Osteoblast (primary cell): Measurements from ENCODE around the gene MTOR. TPM values are rescaled to one million over a fixed set of nuclear protein-coding genes. Genes with fewer than 3 reads are reported as not detected.
A peak's percentile ranks its signal among the peaks of the same experiment; 100 is the strongest.

Source experiments
- DNase-seq: peaks from one replicate; pipeline ENCODE4 v3.0.0; 2011; ENCODE audit warnings: low spot score, mixed read lengths; ENCODE audit not compliant: insufficient read length; ENCODE audit errors: missing footprints
- H2AFZ ChIP-seq: 2 replicates; pipeline ENCODE4 v1.6.0; 2011; ENCODE audit warnings: mild to moderate bottlenecking, low read length
- H3K27ac ChIP-seq: 2 replicates; pipeline ENCODE4 v1.5.1; 2011; ENCODE audit warnings: mild to moderate bottlenecking, low read depth, low read length, moderate library complexity
- H3K27me3 ChIP-seq: 2 replicates; pipeline ENCODE4 v1.6.0; 2012; ENCODE audit warnings: mild to moderate bottlenecking, control low read depth, inconsistent platforms, low read length, moderate library complexity; ENCODE audit not compliant: insufficient read depth
- H3K36me3 ChIP-seq: 2 replicates; pipeline ENCODE4 v1.5.1; 2011; ENCODE audit warnings: mild to moderate bottlenecking, low read length, control low read depth, moderate library complexity; ENCODE audit not compliant: insufficient read depth
- H3K4me1 ChIP-seq: 2 replicates; pipeline ENCODE4 v1.5.1; 2011; ENCODE audit warnings: mild to moderate bottlenecking, low read length, control low read depth, moderate library complexity; ENCODE audit not compliant: insufficient read depth
- H3K4me2 ChIP-seq: 2 replicates; pipeline ENCODE4 v1.6.0; 2011; ENCODE audit warnings: mild to moderate bottlenecking, low read length; ENCODE audit not compliant: insufficient read depth
- H3K4me3 ChIP-seq: fragments of 200-600 bp; sonication (generic); 3 replicates; pipeline ENCODE4 v1.5.1; 2012; ENCODE audit warnings: mild to moderate bottlenecking, low read length, inconsistent platforms; ENCODE audit not compliant: insufficient read depth
- H3K79me2 ChIP-seq: 2 replicates; pipeline ENCODE4 v1.6.0; 2012; ENCODE audit warnings: mild to moderate bottlenecking, low read length, control low read depth, inconsistent platforms; ENCODE audit not compliant: insufficient read depth
- H3K9me3 ChIP-seq: 2 replicates; pipeline ENCODE4 v1.5.1; 2011; ENCODE audit warnings: low read depth, low read length, control low read depth
- H4K20me1 ChIP-seq: 2 replicates; pipeline ENCODE4 v1.6.0; 2012; ENCODE audit warnings: mild to moderate bottlenecking, low read length, control low read depth; ENCODE audit not compliant: insufficient read depth
- total RNA-seq: library from RNA; depleted of rRNA; stranded (reverse); fragments of >200 nt; gene quantifications from 2 replicates; pipeline ENCODE4 v1.2.3, GENCODE V29; 2012
- TF ChIP-seq, protein P1 (sequence below): IDR thresholded peaks from 2 replicates; pipeline ENCODE4 v1.5.1; 2011; ENCODE audit warnings: mild to moderate bottlenecking, low read depth, low read length, moderate library complexity; ENCODE audit errors: extremely low read depth

MTOR gene
- 26.5 and 34.0 TPM in 2 replicates for total RNA-seq

DNA sequence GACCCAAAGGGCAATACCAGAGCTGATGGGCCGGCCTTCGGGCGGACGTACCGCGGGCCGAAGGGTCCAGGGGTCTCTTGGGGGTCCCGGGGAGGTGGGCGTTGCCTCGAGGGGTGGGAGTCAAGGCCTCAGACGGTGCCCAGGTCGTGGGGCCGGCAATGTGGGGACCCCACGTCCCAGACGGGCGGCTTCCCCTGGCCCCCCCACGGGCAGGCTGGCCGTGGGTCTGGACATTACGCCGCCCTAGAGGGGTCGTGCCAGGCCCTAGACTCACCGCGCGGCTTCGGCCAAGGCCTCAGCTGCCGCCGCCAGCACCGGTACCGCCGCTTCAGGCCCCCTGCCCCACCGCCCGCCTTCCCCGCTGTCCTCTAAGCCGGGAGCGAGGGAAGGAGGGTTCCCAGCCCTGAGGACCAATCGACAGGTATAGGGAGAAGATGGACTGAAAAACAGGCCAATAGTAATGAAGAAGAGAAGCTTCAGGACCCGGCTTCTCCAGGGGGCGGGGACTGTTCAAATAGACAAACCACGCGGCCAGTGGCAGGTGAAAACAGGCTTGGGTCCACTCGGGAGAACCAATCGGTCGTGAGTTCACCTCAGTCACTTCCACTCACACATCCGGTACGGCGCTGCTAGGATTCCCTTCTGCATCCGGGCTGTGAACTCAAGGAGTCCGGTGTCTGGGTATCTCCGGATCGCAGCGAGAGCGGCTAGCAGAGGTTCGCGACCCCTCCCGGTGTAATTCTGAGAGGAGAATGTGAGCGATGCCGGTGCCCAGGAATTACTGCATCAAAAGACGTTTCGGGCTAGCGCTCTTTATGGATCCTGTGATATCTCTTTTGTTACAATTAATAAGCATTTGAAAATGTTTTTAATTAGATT is at the start of gene MTOR:
TSS of gene MTOR (minus strand) at position 381 of the 879 bp plus-strand sequence. CDS start 3,142 bp downstream, outside the sequence.
- no peaks in the 10 kb centered on the region for H3K27me3 ChIP-seq
- peak within 1 kb of the TSS; percentile 92 for H3K4me2 ChIP-seq
- peak within 1 kb of the TSS; percentile 84 for H2AFZ ChIP-seq
- H3K27ac ChIP-seq = peak within 1 kb of the TSS; percentile 77
- H4K20me1 ChIP-seq = no peaks in the 10 kb centered on the region
- H3K9me3 ChIP-seq = no peaks in the 10 kb centered on the region
- peaks cover 14% of the 10 kb centered on the region for H3K36me3 ChIP-seq
- peak; percentile 100 for DNase-seq
- H3K4me1 ChIP-seq = peaks cover 6% of the 10 kb centered on the region
- TF ChIP-seq, protein P1, sequence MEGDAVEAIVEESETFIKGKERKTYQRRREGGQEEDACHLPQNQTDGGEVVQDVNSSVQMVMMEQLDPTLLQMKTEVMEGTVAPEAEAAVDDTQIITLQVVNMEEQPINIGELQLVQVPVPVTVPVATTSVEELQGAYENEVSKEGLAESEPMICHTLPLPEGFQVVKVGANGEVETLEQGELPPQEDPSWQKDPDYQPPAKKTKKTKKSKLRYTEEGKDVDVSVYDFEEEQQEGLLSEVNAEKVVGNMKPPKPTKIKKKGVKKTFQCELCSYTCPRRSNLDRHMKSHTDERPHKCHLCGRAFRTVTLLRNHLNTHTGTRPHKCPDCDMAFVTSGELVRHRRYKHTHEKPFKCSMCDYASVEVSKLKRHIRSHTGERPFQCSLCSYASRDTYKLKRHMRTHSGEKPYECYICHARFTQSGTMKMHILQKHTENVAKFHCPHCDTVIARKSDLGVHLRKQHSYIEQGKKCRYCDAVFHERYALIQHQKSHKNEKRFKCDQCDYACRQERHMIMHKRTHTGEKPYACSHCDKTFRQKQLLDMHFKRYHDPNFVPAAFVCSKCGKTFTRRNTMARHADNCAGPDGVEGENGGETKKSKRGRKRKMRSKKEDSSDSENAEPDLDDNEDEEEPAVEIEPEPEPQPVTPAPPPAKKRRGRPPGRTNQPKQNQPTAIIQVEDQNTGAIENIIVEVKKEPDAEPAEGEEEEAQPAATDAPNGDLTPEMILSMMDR = peak; percentile 23
- H3K4me3 ChIP-seq = peak within 1 kb of the TSS; percentile 92
- H3K79me2 ChIP-seq = peaks cover 20% of the 10 kb centered on the region

DNA sequence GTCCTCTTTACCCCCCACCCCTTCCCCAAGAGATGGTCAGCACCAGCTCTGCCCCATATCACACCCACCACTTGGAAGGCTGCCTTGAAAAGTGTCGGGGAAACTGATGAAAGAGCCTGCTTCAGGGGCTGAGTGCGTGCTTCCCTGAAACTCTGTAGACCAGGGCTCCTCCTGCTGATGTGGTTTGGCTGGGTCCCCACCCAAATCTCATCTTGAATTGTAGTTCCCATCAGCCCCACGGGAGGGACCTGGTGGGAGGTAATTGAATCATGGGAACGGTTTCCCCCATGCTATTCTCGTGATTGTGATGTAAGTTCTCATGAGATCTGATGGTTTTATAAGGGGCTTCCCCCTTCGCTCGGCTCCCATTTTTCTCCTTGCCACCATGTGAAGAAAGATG is 47.0 kb upstream of the MTOR start:
- no peaks in the 10 kb centered on the region for H3K4me1 ChIP-seq
- H3K4me3 ChIP-seq = no peak overlapping the region
- no peaks in the 10 kb centered on the region for H4K20me1 ChIP-seq
- H3K27me3 ChIP-seq = peaks cover 6% of the 10 kb centered on the region
- TF ChIP-seq, protein P1 = no peak
- H3K79me2 ChIP-seq = no peaks in the 10 kb centered on the region
- H3K36me3 ChIP-seq = no peaks in the 10 kb centered on the region
- H3K4me2 ChIP-seq = no peak overlapping the region
- H2AFZ ChIP-seq = no peak overlapping the region
- peak; percentile 18 for DNase-seq
- H3K27ac ChIP-seq = no peak overlapping the region
- H3K9me3 ChIP-seq = no peaks in the 10 kb centered on the region

DNA sequence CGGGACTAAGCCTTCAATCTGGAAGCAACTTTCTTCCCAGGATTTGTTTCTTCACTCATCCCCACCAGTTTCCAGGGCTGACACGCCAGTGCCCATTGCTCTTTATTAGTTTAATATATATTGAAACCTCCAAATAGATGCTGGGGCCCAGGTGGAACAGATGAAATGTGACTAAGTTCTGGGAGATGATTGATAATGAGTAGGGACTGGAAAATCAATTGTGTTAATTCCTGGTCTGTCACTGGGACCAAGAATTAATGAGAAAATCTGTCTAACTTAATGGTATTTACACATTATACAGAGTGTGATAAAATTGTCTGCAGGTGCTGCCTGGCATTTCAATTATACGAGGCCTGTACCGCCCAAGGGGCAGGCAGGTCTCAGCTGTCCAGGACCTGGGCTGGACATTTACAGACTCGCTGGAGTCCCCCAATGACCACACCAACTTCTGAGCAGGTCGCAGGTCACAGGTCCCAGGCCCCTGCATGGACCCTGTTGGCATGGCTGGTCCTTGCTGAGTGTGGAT is 46.4 kb upstream of the MTOR start:
- no peaks in the 10 kb centered on the region for H4K20me1 ChIP-seq
- no peaks in the 10 kb centered on the region for H3K9me3 ChIP-seq
- no peak overlapping the region for H3K4me3 ChIP-seq

More for the DNA sequence above, 46.4 kb upstream of the MTOR start:
- Histone ChIP-seq H3K36me3 (no peaks in the 10 kb centered on the region), H3K27me3 (peaks cover 6% of the 10 kb centered on the region), H3K79me2 (no peaks in the 10 kb centered on the region), H3K27ac (no peak overlapping the region), H3K4me2 (no peak overlapping the region), H2AFZ (no peak overlapping the region), H3K4me1 (no peaks in the 10 kb centered on the region)
- DNase-seq = peak; percentile 66
- TF ChIP-seq, protein P1 = no peak
